CD14-positive monocyte (primary cell): ENCODE data around the gene PPP1R3C. TPM values are rescaled to one million over a fixed set of nuclear protein-coding genes. Genes with fewer than 3 reads are reported as not detected.

Source experiments
- DNase-seq, 3 donors: peaks; one replicate each; pipeline ENCODE4 v3.0.0-alpha.2; 2011 to 2022
- H2AFZ ChIP-seq: 2 replicates; pipeline ENCODE4 v1.6.0; 2012; ENCODE audit warnings: mild to moderate bottlenecking, low read depth, low read length, inconsistent platforms; ENCODE audit not compliant: insufficient read depth, poor library complexity, severe bottlenecking
- H3K27ac ChIP-seq, 2 donors: 1 replicate in 1 of 2; 2 replicates in 1 of 2; pipeline ENCODE4 v1.5.1; 2012 to 2013; ENCODE audit warnings: low read length in 2 of 2, control low read depth in 1 of 2, inconsistent platforms in 1 of 2, low read depth in 1 of 2, mild to moderate bottlenecking in 1 of 2
- H3K27me3 ChIP-seq, 2 donors: one replicate each; pipeline versions ENCODE4 v1.6.0 to v1.6.1; 2011 to 2013; ENCODE audit warnings: low read length in 2 of 2; ENCODE audit not compliant: control insufficient read depth in 2 of 2, insufficient read depth in 2 of 2
- H3K36me3 ChIP-seq, 2 donors: replicated peaks in 1 of 2; 1 replicate in 1 of 2; 2 replicates in 1 of 2; pipeline versions ENCODE4 v1.5.1 to v1.6.1; 2012 to 2013; ENCODE audit warnings: low read length in 2 of 2, control low read depth in 1 of 2, inconsistent platforms in 1 of 2, mild to moderate bottlenecking in 1 of 2; ENCODE audit not compliant: insufficient read depth in 2 of 2, control insufficient read depth in 1 of 2
- H3K4me1 ChIP-seq, 2 donors: 1 replicate in 1 of 2; 2 replicates in 1 of 2; pipeline versions ENCODE4 v1.5.1 to v1.6.1; 2012 to 2013; ENCODE audit warnings: low read length in 2 of 2, control low read depth in 1 of 2, inconsistent platforms in 1 of 2, mild to moderate bottlenecking in 1 of 2, moderate library complexity in 1 of 2; ENCODE audit not compliant: insufficient read depth in 2 of 2, control insufficient read depth in 1 of 2
- H3K4me2 ChIP-seq: replicated peaks from 2 replicates; pipeline ENCODE3; 2012; ENCODE audit warnings: low read length, moderate library complexity, mild to moderate bottlenecking; ENCODE audit not compliant: poor library complexity, severe bottlenecking; ENCODE audit errors: extremely low read depth
- H3K4me3 ChIP-seq, 3 experiments: fragments of 200-600 bp in 1 of 3; sonication (generic) in 1 of 3; replicated peaks in 1 of 3; 1 replicate in 2 of 3; 2 replicates in 1 of 3; pipeline ENCODE4 v1.5.1; 2011 to 2013; ENCODE audit warnings: low read length in 3 of 3, mild to moderate bottlenecking in 3 of 3, control low read depth in 2 of 3, low read depth in 2 of 3, inconsistent platforms in 1 of 3, moderate library complexity in 1 of 3
- H3K79me2 ChIP-seq: 2 replicates; pipeline ENCODE4 v1.6.0; 2012; ENCODE audit warnings: mild to moderate bottlenecking, control low read depth, inconsistent platforms, low read length, moderate library complexity; ENCODE audit not compliant: insufficient read depth
- H3K9ac ChIP-seq: 2 replicates; pipeline ENCODE4 v1.6.0; 2017; ENCODE audit warnings: low read length, mild to moderate bottlenecking; ENCODE audit not compliant: insufficient read depth, poor library complexity, severe bottlenecking
- H3K9me3 ChIP-seq, 2 donors: replicated peaks in 1 of 2; 1 replicate in 1 of 2; 2 replicates in 1 of 2; pipeline versions ENCODE4 v1.5.1 to v1.6.1; 2012 to 2013; ENCODE audit warnings: low read length in 2 of 2, control low read depth in 1 of 2; ENCODE audit not compliant: control insufficient read depth in 1 of 2, insufficient read depth in 1 of 2
- H4K20me1 ChIP-seq: 2 replicates; pipeline ENCODE4 v1.6.0; 2012; ENCODE audit warnings: mild to moderate bottlenecking, low read length, control low read depth, moderate library complexity; ENCODE audit not compliant: insufficient read depth
- H3K27ac Mint-ChIP-seq, 7 donors: one replicate each; pipeline ENCODE4 v1.8.0; 2020; ENCODE audit warnings: mild to moderate bottlenecking in 7 of 7, mixed read lengths in 7 of 7, moderate library complexity in 6 of 7, inconsistent platforms in 2 of 7
- H3K27me3 Mint-ChIP-seq, 3 donors: one replicate each; pipeline ENCODE4 v1.8.0; 2021 to 2022; ENCODE audit warnings: low read depth in 3 of 3, mild to moderate bottlenecking in 3 of 3, mixed read lengths in 3 of 3, moderate library complexity in 3 of 3, inconsistent platforms in 1 of 3
- H3K36me3 Mint-ChIP-seq, 2 donors: one replicate each; pipeline ENCODE4 v1.8.0; 2020; ENCODE audit warnings: mixed read lengths in 2 of 2, inconsistent platforms in 1 of 2, mild to moderate bottlenecking in 1 of 2
- H3K4me1 Mint-ChIP-seq: one replicate; pipeline ENCODE4 v1.8.0; 2020; ENCODE audit warnings: mild to moderate bottlenecking, mixed read lengths
- H3K4me3 Mint-ChIP-seq, 2 donors: one replicate each; pipeline ENCODE4 v1.8.0; 2020; ENCODE audit warnings: mild to moderate bottlenecking in 2 of 2, mixed read lengths in 2 of 2, moderate library complexity in 1 of 2
- H3K9me3 Mint-ChIP-seq, 7 donors: one replicate each; pipeline ENCODE4 v1.8.0; 2020 to 2022; ENCODE audit warnings: mixed read lengths in 7 of 7, mild to moderate bottlenecking in 6 of 7, moderate library complexity in 6 of 7, inconsistent platforms in 2 of 7
- CTCF ChIP-seq: fragments of 200-600 bp; IDR thresholded peaks from one replicate; pipeline ENCODE4 v1.8.0; 2022; ENCODE audit warnings: antibody characterized with exemption, mild to moderate bottlenecking
- WGBS: methylation state at CpG from one replicate; pipeline ENCODE4 v1.1.5; 2013; ENCODE audit warnings: missing lambda C conversion rate; ENCODE audit not compliant: insufficient coverage; 5-methylcytosine and 5-hydroxymethylcytosine counted together
- intact Hi-C, 2 donors: fragments of 100-400 bp; cut with micrococcal nuclease; formaldehyde crosslinking; loops; one replicate each; pipeline versions ENCODE4 v1.15.0 to v1.15.1; 2023
- polyA plus RNA-seq, 3 donors: library from polyadenylated mRNA; depleted of rRNA in 1 of 3; unstranded in 2 of 3; stranded (reverse) in 1 of 3; fragments of 300-500 nt in 2 of 3; fragments of >200 nt in 1 of 3; fragmentation: Illumina TruSeq in 2 of 3; gene quantifications; 1 replicate in 2 of 3; 2 replicates in 1 of 3; pipeline ENCODE4 v1.2.3, GENCODE V29; 2012 to 2021

The PPP1R3C gene
- polyA plus RNA-seq, 3 donors = not detected

- no peak overlapping the region for H3K9ac ChIP-seq
- intact Hi-C loops = no loop called here
- TF ChIP-seq CTCF = no peak
- H3K4me3 ChIP-seq = no peak overlapping the region
- Mint-ChIP-seq H3K27ac (peak overlapping the region in 2 of 7 donors; percentile 23 to 56), H3K9me3 (peaks cover 0 to 2% (median 0%) of the 10 kb centered on the region in 7 donors), H3K36me3 (no peaks in the 10 kb centered on the region), H3K27me3 (peaks cover 1 to 11% (median 8%) of the 10 kb centered on the region in 3 donors), H3K4me1 (no peaks in the 10 kb centered on the region), H3K4me3 (no peak overlapping the region)
- no peaks in the 10 kb centered on the region for H3K79me2 ChIP-seq
- H3K4me1 ChIP-seq = no peaks in the 10 kb centered on the region
- no peaks in the 10 kb centered on the region for H3K9me3 ChIP-seq
- H2AFZ ChIP-seq = no peak overlapping the region
- H3K27me3 ChIP-seq = no peaks in the 10 kb centered on the region
- H3K36me3 ChIP-seq = no peaks in the 10 kb centered on the region
- WGBS = 84% methylated on average over 5 of the region's 10 CpGs
- H3K27ac ChIP-seq = no peak overlapping the region
- no peak for DNase-seq
- H3K4me2 ChIP-seq = no peak overlapping the region
- no peaks in the 10 kb centered on the region for H4K20me1 ChIP-seq
These were observed 41.7 kb downstream of the PPP1R3C start for GRCh38 chr10:91590904-91591796.

GRCh38 chr10:91590142-91590903 is 42.5 kb downstream of the PPP1R3C start:
- intact Hi-C loops = no loop called here

More at GRCh38 chr10:91590142-91590903, 42.5 kb downstream of the PPP1R3C start:
- Histone ChIP-seq H3K79me2 (no peaks in the 10 kb centered on the region), H3K4me2 (no peak overlapping the region), H4K20me1 (no peaks in the 10 kb centered on the region), H3K4me3 (no peak overlapping the region), H3K9me3 (no peaks in the 10 kb centered on the region), H3K27me3 (no peaks in the 10 kb centered on the region), H3K27ac (no peak overlapping the region), H3K36me3 (no peaks in the 10 kb centered on the region), H2AFZ (no peak overlapping the region), H3K9ac (no peak overlapping the region), H3K4me1 (no peaks in the 10 kb centered on the region)
- peaks cover 0 to 2% (median 0%) of the 10 kb centered on the region in 7 donors for H3K9me3 Mint-ChIP-seq
- TF ChIP-seq CTCF = no peak
- WGBS = 89% methylated on average over 1 of the region's 7 CpGs
- peaks cover 1 to 7% (median 5%) of the 10 kb centered on the region in 3 donors for H3K27me3 Mint-ChIP-seq
- no peak for DNase-seq
- H3K27ac Mint-ChIP-seq = no peak overlapping the region
- H3K36me3 Mint-ChIP-seq = no peaks in the 10 kb centered on the region
- no peak overlapping the region for H3K4me3 Mint-ChIP-seq
- H3K4me1 Mint-ChIP-seq = no peaks in the 10 kb centered on the region
